NCI-H748 treated with DMSO at 0.1 percent for 48 hours (cell line): ENCODE results near the gene WDR20.
A peak's percentile ranks its signal among the peaks of the same experiment; 100 is the strongest.
"Not testable (repeated sequence)": the region's sequence is repeated elsewhere in the genome, so short reads cannot be mapped to it uniquely, and the experiment has no call there.

ENCODE experiments used
- DNase-seq: peaks from one replicate; lab custom pipeline; 2025; lab: John Stamatoyannopoulos, UW

WDR20 gene

GRCh38 chr14:102139286-102140026 lies at the start of gene WDR20:
WDR20 (plus strand) TSS chr14:102139897; CDS start chr14:102139924, 27 bp downstream.
- DNase-seq, result peak; percentile 98

- DNase-seq, result no peak
These were observed 49.0 kb upstream of the WDR20 start for GRCh38 chr14:102090713-102091112.

GRCh38 chr14:102092806-102093205 lies 46.9 kb upstream of the WDR20 start:
- no peak for DNase-seq

- DNase-seq, result no peak
These were observed 45.6 kb upstream of the WDR20 start for GRCh38 chr14:102094101-102094500.

GRCh38 chr14:102095231-102095870 lies 44.3 kb upstream of the WDR20 start:
- DNase-seq, result no peak

- no peak for DNase-seq
These were observed 43.7 kb upstream of the WDR20 start for GRCh38 chr14:102095871-102096568.

- DNase-seq, result peak; percentile 42
These were observed 43.0 kb upstream of the WDR20 start for GRCh38 chr14:102096569-102097188.

- no peak for DNase-seq
These were observed 42.1 kb upstream of the WDR20 start for GRCh38 chr14:102097441-102098135.

GRCh38 chr14:102103062-102103695 lies 36.5 kb upstream of the WDR20 start:
- no peak for DNase-seq

- no peak for DNase-seq
These were observed 34.3 kb upstream of the WDR20 start for GRCh38 chr14:102105369-102105768.

GRCh38 chr14:102109332-102109731 lies 30.4 kb upstream of the WDR20 start:
- not testable (repeated sequence) for DNase-seq

- no peak for DNase-seq
These were observed 28.6 kb upstream of the WDR20 start for GRCh38 chr14:102111101-102111500.

- no peak for DNase-seq
These were observed 23.1 kb upstream of the WDR20 start for GRCh38 chr14:102116361-102117180.

GRCh38 chr14:102117852-102118251 lies 21.8 kb upstream of the WDR20 start:
- DNase-seq, result no peak

- DNase-seq, result no peak
These were observed 18.8 kb upstream of the WDR20 start for GRCh38 chr14:102120888-102121287.

GRCh38 chr14:102121567-102121966 lies 18.1 kb upstream of the WDR20 start:
- DNase-seq, result no peak

- no peak for DNase-seq
These were observed 15.3 kb upstream of the WDR20 start for GRCh38 chr14:102124419-102124818.

GRCh38 chr14:102125546-102125945 lies 14.2 kb upstream of the WDR20 start:
- DNase-seq, result no peak

- no peak for DNase-seq
These were observed 12.8 kb upstream of the WDR20 start for GRCh38 chr14:102126807-102127455.

- DNase-seq, result no peak
These were observed 8.0 kb upstream of the WDR20 start for GRCh38 chr14:102131741-102132140.
